CD4-positive, alpha-beta T cell (primary cell): Measurements from ENCODE around the gene PDE8B. TPM values are rescaled to one million over a fixed set of nuclear protein-coding genes. Genes with fewer than 3 reads are reported as not detected.

Experiments used
- ATAC-seq: fragments of 200-7000 bp; cut with Tn5 transposase; one replicate; pipeline ENCODE4 v1.10.0; 2022; ENCODE audit warnings: mild to moderate bottlenecking; ENCODE audit not compliant: poor library complexity
- CTCF ChIA-PET: fragments of 350-600 bp; sonication (Branson Sonifier 250); formaldehyde crosslinking; loops from one replicate; lab custom pipeline; 2021; ENCODE audit warnings: antibody characterized with exemption, inconsistent platforms; lab: Charles Lee
- POLR2A ChIA-PET: fragments of 350-600 bp; sonication (Branson Sonifier 250); formaldehyde crosslinking; loops from one replicate; lab custom pipeline; 2021; ENCODE audit warnings: antibody characterized with exemption, inconsistent platforms; lab: Charles Lee
- DNase-seq, 14 experiments: peaks; one replicate each; pipeline ENCODE4 v3.0.0-alpha.2; 2013 to 2020; ENCODE audit warnings: mixed read lengths in 2 of 14
- H3K27ac ChIP-seq, 2 donors: one replicate each; pipeline versions ENCODE4 v1.5.1 to v1.7.0; 2013; ENCODE audit warnings: low read length in 2 of 2, low read depth in 1 of 2, mild to moderate bottlenecking in 1 of 2
- H3K27me3 ChIP-seq, 2 experiments: 1 replicate in 1 of 2; 2 replicates in 1 of 2; pipeline versions ENCODE4 v1.6.1 to v1.7.0; 2013; ENCODE audit warnings: low read length in 2 of 2, control low read depth in 1 of 2, mild to moderate bottlenecking in 1 of 2, moderate library complexity in 1 of 2; ENCODE audit not compliant: insufficient read depth in 2 of 2, control insufficient read depth in 1 of 2
- H3K36me3 ChIP-seq: one replicate; pipeline ENCODE4 v1.6.1; 2013; ENCODE audit warnings: low read length, control low read depth; ENCODE audit not compliant: insufficient read depth
- H3K4me1 ChIP-seq: one replicate; pipeline ENCODE4 v1.6.1; 2013; ENCODE audit warnings: low read length, control low read depth; ENCODE audit not compliant: insufficient read depth
- H3K4me3 ChIP-seq: one replicate; pipeline ENCODE4 v1.5.1; 2013; ENCODE audit warnings: mild to moderate bottlenecking, low read length, moderate library complexity
- H3K9me3 ChIP-seq, 2 experiments: 1 replicate in 1 of 2; 2 replicates in 1 of 2; pipeline versions ENCODE4 v1.6.1 to v1.7.0; 2013; ENCODE audit warnings: low read length in 2 of 2, mild to moderate bottlenecking in 2 of 2, control low read depth in 1 of 2, moderate library complexity in 1 of 2; ENCODE audit not compliant: control insufficient read depth in 1 of 2, insufficient read depth in 1 of 2
- H3K27ac Mint-ChIP-seq: one replicate; pipeline ENCODE4 v1.8.0; 2020; ENCODE audit warnings: mixed read lengths
- H3K27me3 Mint-ChIP-seq: one replicate; pipeline ENCODE4 v1.8.0; 2021; ENCODE audit warnings: mixed read lengths
- H3K36me3 Mint-ChIP-seq: one replicate; pipeline ENCODE4 v1.8.0; 2021; ENCODE audit warnings: low read depth, mixed read lengths
- H3K4me1 Mint-ChIP-seq: one replicate; pipeline ENCODE4 v1.8.0; 2021; ENCODE audit warnings: low read depth, mixed read lengths
- H3K4me3 Mint-ChIP-seq: one replicate; pipeline ENCODE4 v1.8.0; 2020; ENCODE audit warnings: mild to moderate bottlenecking, mixed read lengths
- H3K9me3 Mint-ChIP-seq: one replicate; pipeline ENCODE4 v1.8.0; 2020; ENCODE audit warnings: mixed read lengths
- intact Hi-C, 2 experiments: fragments of 100-400 bp; cut with DNase I in 1 of 2; cut with micrococcal nuclease in 1 of 2; formaldehyde crosslinking; loops; one replicate each; pipeline versions ENCODE4 v1.15.1 to v1.9.0; 2023 to 2025; cut with DNase I, micrococcal nuclease
- total RNA-seq, 174 experiments: library from RNA in 2 of 174; stranded (reverse) in 2 of 174; gene quantifications; one replicate each; pipeline ENCODE4 v1.2.3 and lab custom pipeline; 2021 to 2026
- TF ChIP-seq, protein P1 (sequence below): fragments of 200-600 bp; IDR thresholded peaks from one replicate; pipeline ENCODE4 v1.8.0; 2022; ENCODE audit warnings: antibody characterized with exemption, mild to moderate bottlenecking

The PDE8B gene
- total RNA-seq, 2 experiments from 2014 or later: 0.22 to 0.27 TPM

DNA sequence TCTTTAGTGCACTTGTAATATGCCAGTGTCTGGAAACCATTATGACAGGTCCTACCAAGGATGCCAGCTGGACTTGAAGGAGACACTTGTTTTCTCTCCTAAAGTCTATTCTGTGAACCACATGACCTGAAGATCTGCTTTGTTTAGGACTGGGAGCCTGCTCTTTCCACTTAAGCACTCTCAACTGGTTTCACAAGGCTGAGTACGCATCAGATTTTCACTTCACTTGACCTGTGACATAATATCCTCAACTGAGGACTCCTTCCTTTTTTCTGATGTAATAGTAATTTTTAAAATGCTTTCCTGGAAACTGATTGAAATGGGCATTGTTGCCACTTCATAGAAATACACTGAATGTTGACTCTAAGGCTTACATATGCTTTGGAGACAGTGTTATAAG lies 52.2 kb downstream of the PDE8B start:
- H3K4me3 ChIP-seq: no peak overlapping the region
- no peaks in the 10 kb centered on the region for H3K4me1 ChIP-seq
- intact Hi-C loops: no loop called here
- H3K36me3 Mint-ChIP-seq: no peaks in the 10 kb centered on the region
- no peaks in the 10 kb centered on the region for H3K36me3 ChIP-seq
- ChIA-PET CTCF (no interaction called here), POLR2A (no interaction called here)
- no peak overlapping the region for H3K27ac ChIP-seq
- H3K27ac Mint-ChIP-seq: no peak overlapping the region
- no peak for ATAC-seq
- H3K9me3 Mint-ChIP-seq: no peaks in the 10 kb centered on the region
- no peaks in the 10 kb centered on the region for H3K4me1 Mint-ChIP-seq
- H3K9me3 ChIP-seq: no peaks in the 10 kb centered on the region
- DNase-seq: no peak
- TF ChIP-seq, protein P1, sequence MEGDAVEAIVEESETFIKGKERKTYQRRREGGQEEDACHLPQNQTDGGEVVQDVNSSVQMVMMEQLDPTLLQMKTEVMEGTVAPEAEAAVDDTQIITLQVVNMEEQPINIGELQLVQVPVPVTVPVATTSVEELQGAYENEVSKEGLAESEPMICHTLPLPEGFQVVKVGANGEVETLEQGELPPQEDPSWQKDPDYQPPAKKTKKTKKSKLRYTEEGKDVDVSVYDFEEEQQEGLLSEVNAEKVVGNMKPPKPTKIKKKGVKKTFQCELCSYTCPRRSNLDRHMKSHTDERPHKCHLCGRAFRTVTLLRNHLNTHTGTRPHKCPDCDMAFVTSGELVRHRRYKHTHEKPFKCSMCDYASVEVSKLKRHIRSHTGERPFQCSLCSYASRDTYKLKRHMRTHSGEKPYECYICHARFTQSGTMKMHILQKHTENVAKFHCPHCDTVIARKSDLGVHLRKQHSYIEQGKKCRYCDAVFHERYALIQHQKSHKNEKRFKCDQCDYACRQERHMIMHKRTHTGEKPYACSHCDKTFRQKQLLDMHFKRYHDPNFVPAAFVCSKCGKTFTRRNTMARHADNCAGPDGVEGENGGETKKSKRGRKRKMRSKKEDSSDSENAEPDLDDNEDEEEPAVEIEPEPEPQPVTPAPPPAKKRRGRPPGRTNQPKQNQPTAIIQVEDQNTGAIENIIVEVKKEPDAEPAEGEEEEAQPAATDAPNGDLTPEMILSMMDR: no peak
- peaks cover 13% of the 10 kb centered on the region for H3K27me3 Mint-ChIP-seq
- H3K27me3 ChIP-seq: no peaks in the 10 kb centered on the region
- no peak overlapping the region for H3K4me3 Mint-ChIP-seq

DNA sequence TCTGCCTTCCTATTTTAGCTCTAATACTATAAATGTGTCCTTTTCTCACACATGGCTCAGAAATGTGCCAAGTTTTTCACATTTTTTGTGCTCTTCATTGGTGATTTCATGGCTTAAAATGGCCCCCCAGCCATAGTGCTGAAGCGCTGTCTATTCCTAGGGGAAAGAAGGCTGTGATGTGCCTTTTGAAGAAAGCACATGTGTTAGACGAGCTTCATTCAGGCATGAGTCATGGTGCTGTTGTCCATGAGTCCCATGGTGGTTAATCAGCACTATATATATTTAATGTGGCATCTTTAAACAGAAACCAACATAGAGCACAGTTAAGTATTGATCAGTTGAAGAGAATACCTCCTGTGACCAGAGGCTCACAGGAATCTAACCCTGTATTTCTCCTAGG lies 55.8 kb downstream of the PDE8B start:
- no peaks in the 10 kb centered on the region for H3K36me3 Mint-ChIP-seq
- H3K27me3 Mint-ChIP-seq: peaks cover 11% of the 10 kb centered on the region
- no peak overlapping the region for H3K4me3 ChIP-seq
- intact Hi-C loops: no loop called here
- H3K9me3 Mint-ChIP-seq: no peaks in the 10 kb centered on the region
- no peaks in the 10 kb centered on the region for H3K4me1 Mint-ChIP-seq
- DNase-seq (no peak), ATAC-seq (no peak)
- peaks cover 3 to 5% of the 10 kb centered on the region in 2 experiments for H3K27me3 ChIP-seq
- H3K4me3 Mint-ChIP-seq: no peak overlapping the region
- no peak overlapping the region for H3K27ac ChIP-seq
- no peaks in the 10 kb centered on the region for H3K4me1 ChIP-seq
- H3K27ac Mint-ChIP-seq: no peak overlapping the region
- no peaks in the 10 kb centered on the region for H3K36me3 ChIP-seq
- TF ChIP-seq, protein P1: no peak
- no peaks in the 10 kb centered on the region for H3K9me3 ChIP-seq
- ChIA-PET CTCF (no interaction called here), POLR2A (no interaction called here)

DNA sequence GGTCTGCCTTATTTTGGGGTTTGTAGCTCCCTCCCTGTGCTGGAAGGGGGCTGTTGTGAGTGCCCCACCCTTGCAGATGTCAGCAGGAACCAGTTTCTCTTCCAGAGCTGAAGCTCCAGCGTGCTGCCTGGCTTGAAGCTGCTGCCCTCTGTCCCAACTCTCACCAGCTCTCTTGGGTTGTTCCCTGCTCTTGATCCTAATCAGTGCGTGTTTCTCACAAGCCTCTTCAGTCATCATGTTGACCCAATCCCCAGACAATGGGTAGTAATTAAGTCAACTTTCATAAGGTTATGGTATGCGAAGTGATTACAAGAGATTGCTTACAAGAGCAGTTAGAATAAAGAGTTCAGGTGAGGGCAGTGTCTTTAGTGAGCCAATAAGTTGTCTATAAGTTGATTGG lies 57.0 kb downstream of the PDE8B start:
- no peak overlapping the region for H3K27ac ChIP-seq
- CTCF ChIA-PET: no interaction called here
- no peaks in the 10 kb centered on the region for H3K36me3 ChIP-seq
- no peak overlapping the region for H3K4me3 ChIP-seq
- TF ChIP-seq, protein P1: no peak
- POLR2A ChIA-PET: no interaction called here
- H3K9me3 Mint-ChIP-seq: no peaks in the 10 kb centered on the region
- intact Hi-C loops: no loop called here
- peaks cover 3 to 6% of the 10 kb centered on the region in 2 experiments for H3K27me3 ChIP-seq
- H3K4me3 Mint-ChIP-seq: no peak overlapping the region
- no peaks in the 10 kb centered on the region for H3K4me1 ChIP-seq
- DNase-seq: no peak
- H3K27me3 Mint-ChIP-seq: peaks cover 13% of the 10 kb centered on the region
- no peaks in the 10 kb centered on the region for H3K9me3 ChIP-seq
- no peaks in the 10 kb centered on the region for H3K36me3 Mint-ChIP-seq
- no peak overlapping the region for H3K27ac Mint-ChIP-seq
- no peaks in the 10 kb centered on the region for H3K4me1 Mint-ChIP-seq
- no peak for ATAC-seq
